ENCODE results near the gene AQP12B. TPM values are rescaled to one million over a fixed set of nuclear protein-coding genes. Genes with fewer than 3 reads are reported as not detected.

The AQP12B gene
- total and polyA plus RNA-seq, 10 of the 15 experiments (the other 5 are each of a cell fraction or from before 2014, with no cell fraction given): not detected

DNA sequence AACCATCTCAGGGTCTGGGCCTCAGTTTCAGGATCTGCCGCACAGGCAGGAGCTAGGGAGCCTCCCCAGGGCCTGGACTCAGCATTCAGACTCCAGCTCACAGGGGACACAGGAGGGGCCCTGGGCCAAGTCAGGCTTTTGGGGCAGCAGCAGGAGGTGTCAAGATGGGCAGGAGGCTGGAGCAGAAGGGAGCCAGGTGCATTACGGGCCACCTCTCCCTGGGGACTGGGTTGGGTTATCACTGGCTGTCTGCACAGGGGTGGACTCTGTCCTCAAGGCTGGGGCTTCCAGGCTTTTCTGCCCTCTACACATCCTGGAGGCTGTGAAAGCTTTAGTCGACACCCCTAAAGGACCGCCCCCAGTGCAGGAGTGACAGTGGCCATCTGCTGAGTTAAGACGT lies 29.0 kb upstream of the AQP12B start:
- DNase-seq (ENCODE audit: low read depth, low spot score): no peak
- H3K27ac ChIP-seq (ENCODE audit: control insufficient read depth, insufficient read depth): no peak overlapping the region
- in situ Hi-C loops (cut with MboI) (no loop called here), intact Hi-C loops (cut with micrococcal nuclease; ENCODE audit: unreplicated experiment) (no loop called here)
- no peak overlapping the region for H2AFZ ChIP-seq (ENCODE audit: control insufficient read depth, low read depth, low read length)
- RAD21 ChIA-PET (ENCODE audit: unreplicated experiment): no interaction called here
- no peaks in the 10 kb centered on the region for H3K9me3 ChIP-seq (replicated peaks; ENCODE audit: control insufficient read depth, insufficient read depth, low read length)
- TF ChIP-seq, protein P1, sequence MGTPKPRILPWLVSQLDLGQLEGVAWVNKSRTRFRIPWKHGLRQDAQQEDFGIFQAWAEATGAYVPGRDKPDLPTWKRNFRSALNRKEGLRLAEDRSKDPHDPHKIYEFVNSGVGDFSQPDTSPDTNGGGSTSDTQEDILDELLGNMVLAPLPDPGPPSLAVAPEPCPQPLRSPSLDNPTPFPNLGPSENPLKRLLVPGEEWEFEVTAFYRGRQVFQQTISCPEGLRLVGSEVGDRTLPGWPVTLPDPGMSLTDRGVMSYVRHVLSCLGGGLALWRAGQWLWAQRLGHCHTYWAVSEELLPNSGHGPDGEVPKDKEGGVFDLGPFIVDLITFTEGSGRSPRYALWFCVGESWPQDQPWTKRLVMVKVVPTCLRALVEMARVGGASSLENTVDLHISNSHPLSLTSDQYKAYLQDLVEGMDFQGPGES (IDR thresholded peaks at IDR 0.05): no peak
- TF ChIP-seq ETV6 (conservative IDR thresholded peaks at IDR 0.05 in 1 of 2, IDR thresholded peaks at IDR 0.05 in 1 of 2; ENCODE audit: borderline replicate concordance in 1 of 2, low read depth in 1 of 2) (no peak), NRF1 (conservative IDR thresholded peaks at IDR 0.05; ENCODE audit: low read depth, low read length) (no peak), BCL11A (IDR thresholded peaks at IDR 0.05; ENCODE audit: low read depth, low read length) (no peak), CREM (IDR thresholded peaks at IDR 0.05; ENCODE audit: low read depth) (no peak), BHLHE40 (IDR thresholded peaks at IDR 0.05; ENCODE audit: borderline replicate concordance in 1 of 2, low read depth in 2 of 2, low read length in 1 of 2) (no peak), YBX1 (IDR thresholded peaks at IDR 0.05) (no peak), SREBF2 (IDR thresholded peaks at IDR 0.05; ENCODE audit: low read length) (no peak), RAD51 (IDR thresholded peaks at IDR 0.05) (no peak)
- TF ChIP-seq, protein P2, sequence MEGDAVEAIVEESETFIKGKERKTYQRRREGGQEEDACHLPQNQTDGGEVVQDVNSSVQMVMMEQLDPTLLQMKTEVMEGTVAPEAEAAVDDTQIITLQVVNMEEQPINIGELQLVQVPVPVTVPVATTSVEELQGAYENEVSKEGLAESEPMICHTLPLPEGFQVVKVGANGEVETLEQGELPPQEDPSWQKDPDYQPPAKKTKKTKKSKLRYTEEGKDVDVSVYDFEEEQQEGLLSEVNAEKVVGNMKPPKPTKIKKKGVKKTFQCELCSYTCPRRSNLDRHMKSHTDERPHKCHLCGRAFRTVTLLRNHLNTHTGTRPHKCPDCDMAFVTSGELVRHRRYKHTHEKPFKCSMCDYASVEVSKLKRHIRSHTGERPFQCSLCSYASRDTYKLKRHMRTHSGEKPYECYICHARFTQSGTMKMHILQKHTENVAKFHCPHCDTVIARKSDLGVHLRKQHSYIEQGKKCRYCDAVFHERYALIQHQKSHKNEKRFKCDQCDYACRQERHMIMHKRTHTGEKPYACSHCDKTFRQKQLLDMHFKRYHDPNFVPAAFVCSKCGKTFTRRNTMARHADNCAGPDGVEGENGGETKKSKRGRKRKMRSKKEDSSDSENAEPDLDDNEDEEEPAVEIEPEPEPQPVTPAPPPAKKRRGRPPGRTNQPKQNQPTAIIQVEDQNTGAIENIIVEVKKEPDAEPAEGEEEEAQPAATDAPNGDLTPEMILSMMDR (IDR thresholded peaks at IDR 0.05 in 2 of 3, conservative IDR thresholded peaks at IDR 0.05 in 1 of 3; ENCODE audit: control insufficient read depth in 2 of 3, extremely low read depth in 1 of 3, insufficient read depth in 1 of 3, low read depth in 3 of 3, low read length in 3 of 3): no peak
- TF ChIP-seq, protein P3, sequence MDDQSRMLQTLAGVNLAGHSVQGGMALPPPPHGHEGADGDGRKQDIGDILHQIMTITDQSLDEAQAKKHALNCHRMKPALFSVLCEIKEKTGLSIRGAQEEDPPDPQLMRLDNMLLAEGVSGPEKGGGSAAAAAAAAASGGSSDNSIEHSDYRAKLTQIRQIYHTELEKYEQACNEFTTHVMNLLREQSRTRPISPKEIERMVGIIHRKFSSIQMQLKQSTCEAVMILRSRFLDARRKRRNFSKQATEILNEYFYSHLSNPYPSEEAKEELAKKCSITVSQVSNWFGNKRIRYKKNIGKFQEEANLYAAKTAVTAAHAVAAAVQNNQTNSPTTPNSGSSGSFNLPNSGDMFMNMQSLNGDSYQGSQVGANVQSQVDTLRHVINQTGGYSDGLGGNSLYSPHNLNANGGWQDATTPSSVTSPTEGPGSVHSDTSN (IDR thresholded peaks at IDR 0.05; ENCODE audit: insufficient replicate concordance, low read depth, low read length): no peak
- TF ChIP-seq, protein P4, sequence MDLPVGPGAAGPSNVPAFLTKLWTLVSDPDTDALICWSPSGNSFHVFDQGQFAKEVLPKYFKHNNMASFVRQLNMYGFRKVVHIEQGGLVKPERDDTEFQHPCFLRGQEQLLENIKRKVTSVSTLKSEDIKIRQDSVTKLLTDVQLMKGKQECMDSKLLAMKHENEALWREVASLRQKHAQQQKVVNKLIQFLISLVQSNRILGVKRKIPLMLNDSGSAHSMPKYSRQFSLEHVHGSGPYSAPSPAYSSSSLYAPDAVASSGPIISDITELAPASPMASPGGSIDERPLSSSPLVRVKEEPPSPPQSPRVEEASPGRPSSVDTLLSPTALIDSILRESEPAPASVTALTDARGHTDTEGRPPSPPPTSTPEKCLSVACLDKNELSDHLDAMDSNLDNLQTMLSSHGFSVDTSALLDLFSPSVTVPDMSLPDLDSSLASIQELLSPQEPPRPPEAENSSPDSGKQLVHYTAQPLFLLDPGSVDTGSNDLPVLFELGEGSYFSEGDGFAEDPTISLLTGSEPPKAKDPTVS (IDR thresholded peaks at IDR 0.05; ENCODE audit: low read depth, low read length): no peak
- no peak for FAIRE-seq
- H3K79me2 ChIP-seq (ENCODE audit: control insufficient read depth, insufficient read depth, low read length): no peaks in the 10 kb centered on the region
- SMC1A ChIA-PET (ENCODE audit: uncharacterized antibody, unreplicated experiment): no interaction called here
- H3K27me3 ChIP-seq (replicated peaks in 1 of 2; ENCODE audit: control insufficient read depth in 2 of 2, insufficient read depth in 2 of 2, low read length in 1 of 2): no peaks in the 10 kb centered on the region; a peak in 2 of 4 replicates
- H4K20me1 ChIP-seq (ENCODE audit: control insufficient read depth, insufficient read depth): no peaks in the 10 kb centered on the region
- CTCF ChIA-PET: no interaction called here
- no peak overlapping the region for H3K9ac ChIP-seq (ENCODE audit: control insufficient read depth, insufficient read depth, low read length)
- H3K4me2 ChIP-seq (ENCODE audit: control insufficient read depth, insufficient read depth): no peak overlapping the region
- no peaks in the 10 kb centered on the region for H3K4me1 ChIP-seq (ENCODE audit: control insufficient read depth, insufficient read depth, low read length)
- no peak overlapping the region for H3K4me3 ChIP-seq
- POLR2A ChIA-PET: no interaction called here
- H3K36me3 ChIP-seq (ENCODE audit: control insufficient read depth in 2 of 2, insufficient read depth in 2 of 2, low read length in 1 of 2): no peaks in the 10 kb centered on the region
- no peak for ATAC-seq
- 26% methylated on average over 5 of the region's 5 CpGs for WGBS (ENCODE audit: insufficient coverage, insufficient replicate concordance, low lambda C conversion rate, missing lambda C conversion rate)
- BruUV-seq (replicated peaks): no TSS peak
